Hepatic stellate cell (primary cell): ENCODE results near the gene LIPC.

Experiments
- DNase-seq: peaks from one replicate; pipeline ENCODE4 v3.0.0; 2011; ENCODE audit warnings: low spot score

The LIPC gene

GRCh38 chr15:58555162-58556027 is 123.6 kb downstream of the LIPC start:
- no peak for DNase-seq

- no peak for DNase-seq
Observed at GRCh38 chr15:58556028-58556361, 124.2 kb downstream of the LIPC start.

- no peak for DNase-seq
Observed at GRCh38 chr15:58556541-58556940, 124.8 kb downstream of the LIPC start.

GRCh38 chr15:58558777-58559176 is 127.0 kb downstream of the LIPC start:
- DNase-seq = no peak

GRCh38 chr15:58559904-58560588 is 128.3 kb downstream of the LIPC start:
- no peak for DNase-seq

GRCh38 chr15:58561321-58561720 is 129.5 kb downstream of the LIPC start:
- DNase-seq = no peak

- no peak for DNase-seq
Observed at GRCh38 chr15:58562135-58562534, 130.3 kb downstream of the LIPC start.

- DNase-seq = no peak
Observed at GRCh38 chr15:58564981-58565380, 133.2 kb downstream of the LIPC start.

GRCh38 chr15:58565619-58566018 is 133.8 kb downstream of the LIPC start:
- no peak for DNase-seq

- no peak for DNase-seq
Observed at GRCh38 chr15:58566029-58566428, 134.2 kb downstream of the LIPC start.

- DNase-seq = no peak
Observed at GRCh38 chr15:58568157-58568571, 136.4 kb downstream of the LIPC start.

- no peak for DNase-seq
Observed at GRCh38 chr15:58569455-58569854, 137.7 kb downstream of the LIPC start.

- no peak for DNase-seq
Observed at GRCh38 chr15:58571491-58571890, 139.7 kb downstream of the LIPC start.

- DNase-seq = no peak
Observed at GRCh38 chr15:58572521-58572920, 140.7 kb downstream of the LIPC start.

- no peak for DNase-seq
Observed at GRCh38 chr15:58573270-58573669, 141.5 kb downstream of the LIPC start.

- no peak for DNase-seq
Observed at GRCh38 chr15:58574631-58575030, 142.8 kb downstream of the LIPC start.

- no peak for DNase-seq
Observed at GRCh38 chr15:58575045-58575786, 143.4 kb downstream of the LIPC start.

- no peak for DNase-seq
Observed at GRCh38 chr15:58576657-58577056, 144.9 kb downstream of the LIPC start.

GRCh38 chr15:58582160-58582559 is 150.4 kb downstream of the LIPC start:
- no peak for DNase-seq

GRCh38 chr15:58583171-58583908 is 151.5 kb downstream of the LIPC start:
- DNase-seq = no peak

GRCh38 chr15:58584789-58585461 is 153.1 kb downstream of the LIPC start:
- DNase-seq = no peak
